ENCODE measurements around the gene CHCHD10.

Gene CHCHD10

GRCh38 chr22:23800297-23801237, 32.8 kb upstream of the CHCHD10 start:
- H3K4me3 ChIP-seq (ENCODE audit: low read depth in 1 of 2, low read length in 2 of 2), result no peak overlapping the region
- no peak overlapping the region for H3K27ac ChIP-seq (ENCODE audit: low read length)
- no peaks in the 10 kb centered on the region for H3K9me3 ChIP-seq (ENCODE audit: control insufficient read depth in 1 of 2, low read length in 2 of 2)
- peaks cover 48 to 84% of the 10 kb centered on the region in 2 donors for H3K36me3 ChIP-seq (ENCODE audit: control insufficient read depth in 1 of 2, insufficient read depth in 2 of 2, low read length in 2 of 2)
- H3K27me3 ChIP-seq (ENCODE audit: low read depth, low read length), result no peaks in the 10 kb centered on the region
- H3K4me1 ChIP-seq (ENCODE audit: control insufficient read depth in 1 of 2, insufficient read depth in 2 of 2, low read length in 2 of 2), result no peaks in the 10 kb centered on the region

DNA sequence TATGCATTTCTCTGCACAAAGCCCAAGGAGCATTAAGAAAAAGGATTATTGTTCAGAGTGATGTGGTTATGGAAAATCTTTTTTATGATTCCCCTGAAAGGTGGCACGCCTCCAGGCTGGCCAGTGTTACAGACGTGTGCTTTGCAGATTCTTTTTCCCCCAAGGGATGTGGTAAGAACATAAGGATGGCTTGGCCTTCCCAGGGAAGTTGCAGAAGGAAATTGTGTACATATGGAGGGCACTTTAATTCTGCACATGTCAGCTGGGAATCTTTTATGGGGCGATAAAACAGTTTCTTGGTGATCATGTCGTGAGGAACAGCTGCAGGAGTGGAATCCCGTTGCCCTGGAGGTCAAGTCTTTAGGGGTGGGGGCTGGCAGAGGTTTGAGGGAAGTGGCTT, 28.7 kb upstream of the CHCHD10 start:
- Histone ChIP-seq H3K4me3 (ENCODE audit: low read depth in 1 of 2, low read length in 2 of 2) (no peak overlapping the region), H3K9me3 (ENCODE audit: control insufficient read depth in 1 of 2, low read length in 2 of 2) (no peaks in the 10 kb centered on the region), H3K4me1 (ENCODE audit: control insufficient read depth in 1 of 2, insufficient read depth in 2 of 2, low read length in 2 of 2) (peaks cover 0 to 5% of the 10 kb centered on the region in 2 donors), H3K27ac (ENCODE audit: low read length) (no peak overlapping the region), H3K27me3 (ENCODE audit: low read depth, low read length) (no peaks in the 10 kb centered on the region), H3K36me3 (ENCODE audit: control insufficient read depth in 1 of 2, insufficient read depth in 2 of 2, low read length in 2 of 2) (peaks cover 33 to 79% of the 10 kb centered on the region in 2 donors)

DNA sequence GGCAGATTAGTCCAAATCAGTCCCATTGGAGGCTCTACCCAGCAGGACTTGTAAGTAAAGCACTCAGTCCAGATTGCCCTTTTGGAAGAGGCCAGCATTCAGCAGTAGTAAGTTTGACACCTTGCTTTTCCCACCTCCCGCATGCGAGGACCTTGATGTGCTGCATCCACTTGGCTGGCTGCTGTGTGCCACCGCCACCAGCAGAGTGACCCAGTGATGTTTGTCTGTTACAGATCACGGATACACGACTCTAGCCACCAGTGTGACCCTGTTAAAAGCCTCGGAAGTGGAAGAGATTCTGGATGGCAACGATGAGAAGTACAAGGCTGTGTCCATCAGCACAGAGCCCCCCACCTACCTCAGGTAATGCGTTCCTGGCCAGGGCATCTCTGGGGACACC, 25.6 kb upstream of the CHCHD10 start:
- Histone ChIP-seq H3K9me3 (ENCODE audit: control insufficient read depth in 1 of 2, low read length in 2 of 2) (no peaks in the 10 kb centered on the region), H3K4me3 (ENCODE audit: low read depth in 1 of 2, low read length in 2 of 2) (no peak overlapping the region), H3K4me1 (ENCODE audit: control insufficient read depth in 1 of 2, insufficient read depth in 2 of 2, low read length in 2 of 2) (peaks cover 5 to 22% of the 10 kb centered on the region in 2 donors), H3K27ac (ENCODE audit: low read length) (no peak overlapping the region), H3K36me3 (ENCODE audit: control insufficient read depth in 1 of 2, insufficient read depth in 2 of 2, low read length in 2 of 2) (peaks cover 21 to 57% of the 10 kb centered on the region in 2 donors), H3K27me3 (ENCODE audit: low read depth, low read length) (no peaks in the 10 kb centered on the region)

DNA sequence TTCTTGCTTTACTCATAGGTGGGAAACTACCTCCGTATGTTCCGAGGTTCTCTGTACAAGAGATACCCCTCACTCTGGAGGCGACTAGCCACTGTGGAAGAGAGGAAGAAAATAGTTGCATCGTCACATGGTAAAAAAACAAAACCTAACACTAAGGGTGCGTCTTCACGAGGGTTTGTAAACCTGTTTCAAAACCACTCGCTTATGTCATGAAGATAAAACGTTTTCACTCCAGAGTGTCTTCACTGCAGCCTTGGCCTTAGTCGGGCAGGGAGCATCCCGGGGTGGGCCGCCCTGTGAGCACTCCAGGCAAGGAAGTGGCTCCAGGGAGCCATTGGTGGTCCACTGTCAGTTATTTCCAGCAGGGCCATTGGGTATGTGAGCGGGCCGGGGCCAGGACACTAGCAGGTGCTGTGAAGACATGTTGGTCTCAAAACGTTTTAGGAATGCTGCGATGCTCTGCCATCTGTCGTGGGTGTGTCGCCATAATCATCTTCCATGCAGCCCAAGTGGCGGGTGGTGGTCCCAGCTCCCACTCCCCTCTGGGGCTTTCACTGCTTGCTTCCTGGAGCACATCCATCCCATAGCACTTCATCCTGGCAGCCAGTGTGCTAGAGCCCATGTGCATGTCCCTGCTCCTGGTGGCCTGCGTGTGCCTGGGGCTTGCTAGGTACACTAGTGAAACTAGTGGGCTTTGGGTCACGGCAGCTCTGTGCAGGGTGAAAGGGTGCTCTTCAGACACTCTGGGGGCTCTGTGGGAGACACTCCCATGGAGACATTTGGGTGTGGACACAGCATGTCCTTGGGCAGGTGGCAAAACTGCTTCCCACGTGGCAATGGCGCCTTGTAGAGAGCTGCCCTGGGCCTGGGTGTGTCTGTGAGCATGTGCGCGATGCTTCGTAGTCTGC, 24.2 kb upstream of the CHCHD10 start:
- Histone ChIP-seq H3K4me3 (ENCODE audit: low read depth in 1 of 2, low read length in 2 of 2) (no peak overlapping the region), H3K36me3 (ENCODE audit: control insufficient read depth in 1 of 2, insufficient read depth in 2 of 2, low read length in 2 of 2) (peaks cover 16 to 50% of the 10 kb centered on the region in 2 donors), H3K27me3 (ENCODE audit: low read depth, low read length) (no peaks in the 10 kb centered on the region), H3K27ac (ENCODE audit: low read length) (no peak overlapping the region), H3K9me3 (ENCODE audit: control insufficient read depth in 1 of 2, low read length in 2 of 2) (no peaks in the 10 kb centered on the region), H3K4me1 (ENCODE audit: control insufficient read depth in 1 of 2, insufficient read depth in 2 of 2, low read length in 2 of 2) (peaks cover 9 to 30% of the 10 kb centered on the region in 2 donors)

GRCh38 chr22:23790819-23791737, 23.3 kb upstream of the CHCHD10 start:
- Histone ChIP-seq H3K4me1 (ENCODE audit: control insufficient read depth in 1 of 2, insufficient read depth in 2 of 2, low read length in 2 of 2) (peaks cover 9 to 37% of the 10 kb centered on the region in 2 donors), H3K9me3 (ENCODE audit: control insufficient read depth in 1 of 2, low read length in 2 of 2) (no peaks in the 10 kb centered on the region), H3K4me3 (ENCODE audit: low read depth in 1 of 2, low read length in 2 of 2) (no peak overlapping the region), H3K27me3 (ENCODE audit: low read depth, low read length) (no peaks in the 10 kb centered on the region), H3K27ac (ENCODE audit: low read length) (no peak overlapping the region), H3K36me3 (ENCODE audit: control insufficient read depth in 1 of 2, insufficient read depth in 2 of 2, low read length in 2 of 2) (peaks cover 16 to 45% of the 10 kb centered on the region in 2 donors)

DNA sequence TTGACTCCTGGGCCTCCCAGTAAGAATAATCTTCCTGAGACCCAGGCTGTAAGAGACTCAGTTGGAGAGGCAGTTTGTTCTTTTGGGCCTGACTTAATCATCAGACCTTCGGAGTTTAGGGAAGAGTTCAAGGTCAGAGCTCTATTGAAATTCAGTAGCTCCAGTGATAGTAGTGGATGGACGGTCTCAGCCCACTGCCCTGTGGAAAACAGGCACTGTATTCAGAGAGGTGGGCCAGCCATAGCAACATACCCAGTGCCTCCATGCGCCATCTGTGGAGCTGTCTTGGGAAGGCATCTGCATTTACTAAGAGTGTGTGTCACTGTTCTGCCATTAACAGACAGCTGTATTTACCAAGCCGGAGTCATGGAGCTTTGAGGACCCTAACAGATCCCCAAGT, 21.9 kb upstream of the CHCHD10 start:
- H3K27ac ChIP-seq (ENCODE audit: low read length), result no peak overlapping the region
- peaks cover 12 to 32% of the 10 kb centered on the region in 2 donors for H3K36me3 ChIP-seq (ENCODE audit: control insufficient read depth in 1 of 2, insufficient read depth in 2 of 2, low read length in 2 of 2)
- peaks cover 9 to 39% of the 10 kb centered on the region in 2 donors for H3K4me1 ChIP-seq (ENCODE audit: control insufficient read depth in 1 of 2, insufficient read depth in 2 of 2, low read length in 2 of 2)

GRCh38 chr22:23789121-23789520, 21.3 kb upstream of the CHCHD10 start:
- Histone ChIP-seq H3K4me1 (ENCODE audit: control insufficient read depth in 1 of 2, insufficient read depth in 2 of 2, low read length in 2 of 2) (peaks cover 9 to 39% of the 10 kb centered on the region in 2 donors), H3K27ac (ENCODE audit: low read length) (no peak overlapping the region), H3K4me3 (ENCODE audit: low read depth in 1 of 2, low read length in 2 of 2) (no peak overlapping the region), H3K9me3 (ENCODE audit: control insufficient read depth in 1 of 2, low read length in 2 of 2) (no peaks in the 10 kb centered on the region), H3K27me3 (ENCODE audit: low read depth, low read length) (no peaks in the 10 kb centered on the region), H3K36me3 (ENCODE audit: control insufficient read depth in 1 of 2, insufficient read depth in 2 of 2, low read length in 2 of 2) (peaks cover 9 to 27% of the 10 kb centered on the region in 2 donors)

More for the DNA sequence above, 21.9 kb upstream of the CHCHD10 start:
- Histone ChIP-seq H3K4me3 (ENCODE audit: low read depth in 1 of 2, low read length in 2 of 2) (no peak overlapping the region), H3K9me3 (ENCODE audit: control insufficient read depth in 1 of 2, low read length in 2 of 2) (no peaks in the 10 kb centered on the region), H3K27me3 (ENCODE audit: low read depth, low read length) (no peaks in the 10 kb centered on the region)

DNA sequence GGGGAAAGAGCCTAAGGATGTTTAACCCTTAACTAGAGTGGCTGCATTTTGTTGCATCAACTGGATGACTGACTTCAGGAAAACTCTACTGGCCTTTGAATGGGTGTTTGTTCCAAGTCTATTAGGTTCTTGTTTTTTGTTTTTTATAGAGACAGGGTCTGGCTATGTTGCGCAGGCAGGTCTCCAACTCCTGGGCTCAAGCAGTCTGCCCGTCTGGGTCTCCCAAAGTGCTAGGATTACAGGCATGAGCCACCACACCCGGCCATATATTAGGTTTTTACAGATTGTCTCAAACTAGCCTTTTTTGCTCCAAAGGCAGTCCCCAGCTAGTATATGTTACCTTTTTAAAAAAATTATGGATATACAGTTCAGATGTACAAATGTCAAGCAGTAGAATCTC, 20.1 kb upstream of the CHCHD10 start:
- H3K4me3 ChIP-seq (ENCODE audit: low read depth in 1 of 2, low read length in 2 of 2), result peak overlapping the region; percentile 87
- peak overlapping the region; percentile 58 for H3K27ac ChIP-seq (ENCODE audit: low read length)
- H3K4me1 ChIP-seq (ENCODE audit: control insufficient read depth in 1 of 2, insufficient read depth in 2 of 2, low read length in 2 of 2), result peaks cover 9 to 39% of the 10 kb centered on the region in 2 donors
- peaks cover 4 to 19% of the 10 kb centered on the region in 2 donors for H3K36me3 ChIP-seq (ENCODE audit: control insufficient read depth in 1 of 2, insufficient read depth in 2 of 2, low read length in 2 of 2)
- no peaks in the 10 kb centered on the region for H3K9me3 ChIP-seq (ENCODE audit: control insufficient read depth in 1 of 2, low read length in 2 of 2)
- H3K27me3 ChIP-seq (ENCODE audit: low read depth, low read length), result no peaks in the 10 kb centered on the region

DNA sequence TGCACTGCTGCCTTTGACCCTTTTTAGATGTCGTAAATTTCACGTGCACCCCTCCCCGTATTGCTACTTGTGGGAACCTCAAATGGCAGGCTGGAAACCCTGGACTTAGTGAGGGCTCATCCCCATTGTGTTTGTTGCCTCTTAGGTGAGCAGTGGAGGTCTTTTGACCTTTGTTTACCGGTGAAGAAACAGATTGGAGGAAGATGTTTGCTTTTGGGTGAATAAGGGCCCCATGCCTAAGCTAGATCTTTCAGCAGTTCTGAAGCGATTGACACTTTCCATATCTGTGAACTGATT, 19.8 kb upstream of the CHCHD10 start:
- peak overlapping the region; percentile 58 for H3K27ac ChIP-seq (ENCODE audit: low read length)
- H3K4me3 ChIP-seq (ENCODE audit: low read depth in 1 of 2, low read length in 2 of 2), result peak overlapping the region; percentile 87
- H3K27me3 ChIP-seq (ENCODE audit: low read depth, low read length), result no peaks in the 10 kb centered on the region
- peaks cover 4 to 16% of the 10 kb centered on the region in 2 donors for H3K36me3 ChIP-seq (ENCODE audit: control insufficient read depth in 1 of 2, insufficient read depth in 2 of 2, low read length in 2 of 2)
- peaks cover 9 to 39% of the 10 kb centered on the region in 2 donors for H3K4me1 ChIP-seq (ENCODE audit: control insufficient read depth in 1 of 2, insufficient read depth in 2 of 2, low read length in 2 of 2)
- no peaks in the 10 kb centered on the region for H3K9me3 ChIP-seq (ENCODE audit: control insufficient read depth in 1 of 2, low read length in 2 of 2)

- H3K4me1 ChIP-seq (ENCODE audit: control insufficient read depth in 1 of 2, insufficient read depth in 2 of 2, low read length in 2 of 2), result peaks cover 9 to 39% of the 10 kb centered on the region in 2 donors
These were observed 19.2 kb upstream of the CHCHD10 start, which contains the start of gene SMARCB1 for GRCh38 chr22:23786752-23787599. Gene SMARCB1 (plus strand): TSS chr22:23786966. CDS start chr22:23787170, 204 bp downstream.

More at GRCh38 chr22:23786752-23787599, 19.2 kb upstream of the CHCHD10 start, which contains the start of gene SMARCB1:
- no peaks in the 10 kb centered on the region for H3K27me3 ChIP-seq (ENCODE audit: low read depth, low read length)
- peaks cover 4 to 10% of the 10 kb centered on the region in 2 donors for H3K36me3 ChIP-seq (ENCODE audit: control insufficient read depth in 1 of 2, insufficient read depth in 2 of 2, low read length in 2 of 2)
- H3K27ac ChIP-seq (ENCODE audit: low read length), result peak within 1 kb of the TSS; percentile 90
- no peaks in the 10 kb centered on the region for H3K9me3 ChIP-seq (ENCODE audit: control insufficient read depth in 1 of 2, low read length in 2 of 2)
- peak within 1 kb of the TSS; percentile 87 for H3K4me3 ChIP-seq (ENCODE audit: low read depth in 1 of 2, low read length in 2 of 2)

Measured in muscle layer of duodenum (tissue), 2 donors.